Measurements from ENCODE around the gene SCAPER.
A peak's percentile ranks its signal among the peaks of the same experiment; 100 is the strongest.

SCAPER gene

DNA sequence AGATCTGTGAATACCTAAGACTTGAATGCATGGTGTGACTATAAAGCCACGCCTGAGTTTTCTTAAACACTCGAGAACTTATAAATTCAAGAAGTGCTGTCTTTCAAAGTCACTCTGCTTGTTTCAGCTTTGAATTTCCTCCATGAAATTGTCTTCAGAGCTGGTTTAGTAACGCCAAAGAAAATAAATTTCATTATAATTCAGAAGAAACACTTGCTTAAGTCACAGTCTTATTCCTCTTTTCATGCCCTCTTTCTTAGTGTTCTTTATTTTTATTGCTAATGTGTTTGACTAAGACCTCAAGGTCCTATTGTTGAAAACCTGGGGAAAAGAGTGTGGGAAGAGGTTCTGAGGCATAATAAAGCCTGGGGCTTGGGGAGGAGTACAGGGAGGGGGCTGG lies 23.1 kb upstream of the SCAPER start:
- Histone ChIP-seq H3K56ac (ENCODE audit: low read length) (no peak overlapping the region), H3K4me3 (ENCODE audit: low read length) (no peak overlapping the region), H2BK120ac (ENCODE audit: low read depth, low read length) (no peak overlapping the region), H3K18ac (ENCODE audit: low read length) (no peak overlapping the region), H3K4me1 (ENCODE audit: control insufficient read depth, low read depth, low read length) (no peaks in the 10 kb centered on the region), H2BK15ac (replicated peaks; ENCODE audit: low read depth) (no peak overlapping the region), H4K5ac (ENCODE audit: low read length) (no peak overlapping the region), H4K8ac (ENCODE audit: low read depth, low read length) (no peak overlapping the region), H3K4me2 (ENCODE audit: low read length) (no peak overlapping the region), H3K79me2 (ENCODE audit: control insufficient read depth, insufficient read depth, low read length) (peaks cover 8% of the 10 kb centered on the region), H3K27ac (ENCODE audit: low read depth, low read length) (no peak overlapping the region), H3K9ac (ENCODE audit: low read length) (no peak overlapping the region), H3K79me1 (ENCODE audit: low read length) (peaks cover 3% of the 10 kb centered on the region), H2BK5ac (ENCODE audit: low read length) (no peak overlapping the region), H3K4ac (ENCODE audit: low read depth, low read length) (no peak overlapping the region), H2AK5ac (ENCODE audit: low read length) (no peak overlapping the region), H3K36me3 (ENCODE audit: control insufficient read depth, insufficient read depth, low read length) (no peaks in the 10 kb centered on the region), H3K27me3 (ENCODE audit: insufficient read depth, low read length, poor library complexity) (no peaks in the 10 kb centered on the region), H3K23ac (ENCODE audit: low read length) (no peak overlapping the region)
- WGBS (ENCODE audit: extremely low coverage, insufficient coverage, low lambda C conversion rate): no CpG with 5 or more reads among the region's 3 CpGs
- no peak for DNase-seq

- no peak for DNase-seq
- no CpG with 5 or more reads among the region's 13 CpGs for WGBS (ENCODE audit: extremely low coverage, insufficient coverage, low lambda C conversion rate)
- Histone ChIP-seq H4K8ac (ENCODE audit: low read depth, low read length) (no peak overlapping the region), H3K79me2 (ENCODE audit: control insufficient read depth, insufficient read depth, low read length) (no peaks in the 10 kb centered on the region), H3K56ac (ENCODE audit: low read length) (no peak overlapping the region), H3K4me3 (ENCODE audit: low read length) (no peak overlapping the region), H3K4me1 (ENCODE audit: control insufficient read depth, low read depth, low read length) (no peaks in the 10 kb centered on the region), H3K36me3 (ENCODE audit: control insufficient read depth, insufficient read depth, low read length) (no peaks in the 10 kb centered on the region), H3K18ac (ENCODE audit: low read length) (no peak overlapping the region), H2BK15ac (replicated peaks; ENCODE audit: low read depth) (no peak overlapping the region), H2BK5ac (ENCODE audit: low read length) (no peak overlapping the region), H3K79me1 (ENCODE audit: low read length) (no peaks in the 10 kb centered on the region), H2BK120ac (ENCODE audit: low read depth, low read length) (no peak overlapping the region), H3K27me3 (ENCODE audit: insufficient read depth, low read length, poor library complexity) (no peaks in the 10 kb centered on the region), H4K5ac (ENCODE audit: low read length) (no peak overlapping the region), H3K27ac (ENCODE audit: low read depth, low read length) (no peak overlapping the region), H2AK5ac (ENCODE audit: low read length) (no peak overlapping the region), H3K23ac (ENCODE audit: low read length) (no peak overlapping the region), H3K9ac (ENCODE audit: low read length) (no peak overlapping the region), H3K4me2 (ENCODE audit: low read length) (no peak overlapping the region), H3K4ac (ENCODE audit: low read depth, low read length) (no peak overlapping the region)
Observed at GRCh38 chr15:76916369-76916768, 11.2 kb upstream of the SCAPER start.

- Histone ChIP-seq H3K9ac (ENCODE audit: low read length) (no peak overlapping the region), H3K4ac (ENCODE audit: low read depth, low read length) (no peak overlapping the region), H3K18ac (ENCODE audit: low read length) (no peak overlapping the region), H2BK15ac (replicated peaks; ENCODE audit: low read depth) (no peak overlapping the region), H2BK120ac (ENCODE audit: low read depth, low read length) (no peak overlapping the region), H2AK5ac (ENCODE audit: low read length) (no peak overlapping the region), H3K27ac (ENCODE audit: low read depth, low read length) (no peak overlapping the region), H4K5ac (ENCODE audit: low read length) (no peak overlapping the region), H2BK5ac (ENCODE audit: low read length) (no peak overlapping the region), H3K23ac (ENCODE audit: low read length) (no peak overlapping the region), H3K27me3 (ENCODE audit: insufficient read depth, low read length, poor library complexity) (no peaks in the 10 kb centered on the region), H3K4me3 (ENCODE audit: low read length) (no peak overlapping the region), H3K4me1 (ENCODE audit: control insufficient read depth, low read depth, low read length) (no peaks in the 10 kb centered on the region), H3K79me1 (ENCODE audit: low read length) (no peaks in the 10 kb centered on the region), H3K4me2 (ENCODE audit: low read length) (no peak overlapping the region), H4K8ac (ENCODE audit: low read depth, low read length) (no peak overlapping the region), H3K36me3 (ENCODE audit: control insufficient read depth, insufficient read depth, low read length) (no peaks in the 10 kb centered on the region), H3K56ac (ENCODE audit: low read length) (no peak overlapping the region), H3K79me2 (ENCODE audit: control insufficient read depth, insufficient read depth, low read length) (no peaks in the 10 kb centered on the region)
- WGBS (ENCODE audit: extremely low coverage, insufficient coverage, low lambda C conversion rate): no CpG with 5 or more reads among the region's 2 CpGs
- no peak for DNase-seq
Observed at GRCh38 chr15:76913737-76914136, 8.6 kb upstream of the SCAPER start.

DNA sequence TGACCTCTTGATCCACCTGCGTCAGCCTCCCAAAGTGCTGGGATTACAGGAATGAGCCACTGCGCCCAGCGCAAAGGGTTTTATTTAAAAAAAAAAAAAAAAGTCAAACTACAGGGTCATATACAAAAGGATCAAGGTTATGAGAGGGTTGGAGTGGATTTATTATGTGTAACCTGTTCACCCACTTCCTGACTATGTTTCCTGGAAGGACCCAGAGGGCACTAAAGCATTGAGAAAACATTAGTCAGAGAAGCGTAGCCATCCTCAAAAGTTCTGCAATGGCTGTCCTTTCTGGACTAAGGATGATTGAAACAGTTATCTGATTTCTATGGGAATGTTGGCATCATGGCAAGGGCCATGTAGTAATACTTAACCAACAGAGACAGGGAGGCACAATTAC lies 7.3 kb upstream of the SCAPER start:
- H4K5ac ChIP-seq (ENCODE audit: low read length): no peak overlapping the region
- no peak overlapping the region for H2AK5ac ChIP-seq (ENCODE audit: low read length)
- no peak overlapping the region for H3K4me2 ChIP-seq (ENCODE audit: low read length)
- DNase-seq: no peak
- no peaks in the 10 kb centered on the region for H3K27me3 ChIP-seq (ENCODE audit: insufficient read depth, low read length, poor library complexity)
- no peak overlapping the region for H2BK120ac ChIP-seq (ENCODE audit: low read depth, low read length)
- no peak overlapping the region for H3K27ac ChIP-seq (ENCODE audit: low read depth, low read length)
- no peak overlapping the region for H3K18ac ChIP-seq (ENCODE audit: low read length)
- H3K79me1 ChIP-seq (ENCODE audit: low read length): no peaks in the 10 kb centered on the region
- no peak overlapping the region for H3K23ac ChIP-seq (ENCODE audit: low read length)
- WGBS (ENCODE audit: extremely low coverage, insufficient coverage, low lambda C conversion rate): no CpG with 5 or more reads among the region's 4 CpGs
- H3K56ac ChIP-seq (ENCODE audit: low read length): no peak overlapping the region
- H2BK5ac ChIP-seq (ENCODE audit: low read length): no peak overlapping the region
- no peaks in the 10 kb centered on the region for H3K79me2 ChIP-seq (ENCODE audit: control insufficient read depth, insufficient read depth, low read length)
- no peaks in the 10 kb centered on the region for H3K36me3 ChIP-seq (ENCODE audit: control insufficient read depth, insufficient read depth, low read length)
- H3K4me1 ChIP-seq (ENCODE audit: control insufficient read depth, low read depth, low read length): no peaks in the 10 kb centered on the region
- H4K8ac ChIP-seq (ENCODE audit: low read depth, low read length): no peak overlapping the region
- no peak overlapping the region for H3K4ac ChIP-seq (ENCODE audit: low read depth, low read length)
- H2BK15ac ChIP-seq (replicated peaks; ENCODE audit: low read depth): no peak overlapping the region
- H3K9ac ChIP-seq (ENCODE audit: low read length): no peak overlapping the region
- H3K4me3 ChIP-seq (ENCODE audit: low read length): no peak overlapping the region

- H3K27me3 ChIP-seq (ENCODE audit: insufficient read depth, low read length, poor library complexity): no peaks in the 10 kb centered on the region
- no CpG with 5 or more reads among the region's 9 CpGs for WGBS (ENCODE audit: extremely low coverage, insufficient coverage, low lambda C conversion rate)
- DNase-seq: no peak
Observed at GRCh38 chr15:76905855-76906254, 715 bp upstream of the SCAPER start.

GRCh38 chr15:76904461-76905012 lies 603 bp downstream of the SCAPER start:
- Histone ChIP-seq H4K5ac (ENCODE audit: low read length) (no peak overlapping the region), H3K36me3 (ENCODE audit: control insufficient read depth, insufficient read depth, low read length) (no peaks in the 10 kb centered on the region), H3K18ac (ENCODE audit: low read length) (peak overlapping the region; percentile 44), H2BK15ac (replicated peaks; ENCODE audit: low read depth) (no peak overlapping the region), H3K23ac (ENCODE audit: low read length) (peak overlapping the region; percentile 66), H3K9ac (ENCODE audit: low read length) (peak overlapping the region; percentile 78), H2AK5ac (ENCODE audit: low read length) (no peak overlapping the region), H3K79me2 (ENCODE audit: control insufficient read depth, insufficient read depth, low read length) (no peaks in the 10 kb centered on the region), H2BK120ac (ENCODE audit: low read depth, low read length) (no peak overlapping the region), H3K4me1 (ENCODE audit: control insufficient read depth, low read depth, low read length) (peaks cover 3% of the 10 kb centered on the region), H3K4me3 (ENCODE audit: low read length) (peak overlapping the region; percentile 68), H3K27ac (ENCODE audit: low read depth, low read length) (peak overlapping the region; percentile 35), H3K4me2 (ENCODE audit: low read length) (peak overlapping the region; percentile 91), H3K56ac (ENCODE audit: low read length) (peak overlapping the region; percentile 95), H4K8ac (ENCODE audit: low read depth, low read length) (no peak overlapping the region), H3K27me3 (ENCODE audit: insufficient read depth, low read length, poor library complexity) (no peaks in the 10 kb centered on the region), H2BK5ac (ENCODE audit: low read length) (no peak overlapping the region), H3K79me1 (ENCODE audit: low read length) (no peaks in the 10 kb centered on the region), H3K4ac (ENCODE audit: low read depth, low read length) (no peak overlapping the region)
- WGBS (ENCODE audit: extremely low coverage, insufficient coverage, low lambda C conversion rate): no CpG with 5 or more reads among the region's 29 CpGs
- DNase-seq: peak; percentile 73

More at GRCh38 chr15:76905855-76906254, 715 bp upstream of the SCAPER start:
- H3K4me3 ChIP-seq (ENCODE audit: low read length): no peak overlapping the region
- no peak overlapping the region for H4K5ac ChIP-seq (ENCODE audit: low read length)
- no peak overlapping the region for H2BK15ac ChIP-seq (replicated peaks; ENCODE audit: low read depth)
- no peak overlapping the region for H2BK120ac ChIP-seq (ENCODE audit: low read depth, low read length)
- no peak overlapping the region for H2BK5ac ChIP-seq (ENCODE audit: low read length)
- H3K4me2 ChIP-seq (ENCODE audit: low read length): no peak overlapping the region
- H3K4ac ChIP-seq (ENCODE audit: low read depth, low read length): no peak overlapping the region
- H4K8ac ChIP-seq (ENCODE audit: low read depth, low read length): no peak overlapping the region
- no peak overlapping the region for H3K18ac ChIP-seq (ENCODE audit: low read length)
- H3K4me1 ChIP-seq (ENCODE audit: control insufficient read depth, low read depth, low read length): peaks cover 3% of the 10 kb centered on the region
- H3K79me2 ChIP-seq (ENCODE audit: control insufficient read depth, insufficient read depth, low read length): no peaks in the 10 kb centered on the region
- no peak overlapping the region for H2AK5ac ChIP-seq (ENCODE audit: low read length)
- H3K27ac ChIP-seq (ENCODE audit: low read depth, low read length): no peak overlapping the region
- peak overlapping the region; percentile 34 for H3K9ac ChIP-seq (ENCODE audit: low read length)
- no peaks in the 10 kb centered on the region for H3K79me1 ChIP-seq (ENCODE audit: low read length)
- H3K56ac ChIP-seq (ENCODE audit: low read length): no peak overlapping the region
- H3K23ac ChIP-seq (ENCODE audit: low read length): no peak overlapping the region
- H3K36me3 ChIP-seq (ENCODE audit: control insufficient read depth, insufficient read depth, low read length): no peaks in the 10 kb centered on the region

Measured in mesendoderm (in vitro differentiated cells).